GM18519 (cell line): ENCODE results near the gene TSGA10IP.

Experiments
- ATAC-seq: cut with Tn5 transposase; IDR thresholded peaks from one replicate; pipeline ENCODE4 v1.9.1; 2021; ENCODE audit warnings: mild to moderate bottlenecking, moderate library complexity; ENCODE audit not compliant: unreplicated experiment, low FRiP score

The TSGA10IP gene

GRCh38 chr11:65973439-65974110 lies 28.3 kb downstream of the TSGA10IP start:
- no peak for ATAC-seq

- no peak for ATAC-seq
Observed at GRCh38 chr11:65975771-65976170, 30.5 kb downstream of the TSGA10IP start.

- ATAC-seq: no peak
Observed at GRCh38 chr11:65976216-65977176, 31.2 kb downstream of the TSGA10IP start.

GRCh38 chr11:65977621-65978390 lies 32.5 kb downstream of the TSGA10IP start:
- ATAC-seq: no peak

- ATAC-seq: no peak
Observed at GRCh38 chr11:65978391-65979238, 33.3 kb downstream of the TSGA10IP start.

- ATAC-seq: no peak
Observed at GRCh38 chr11:65979261-65979759, 34.0 kb downstream of the TSGA10IP start.

- ATAC-seq: no peak
Observed at GRCh38 chr11:65981101-65981740, 35.9 kb downstream of the TSGA10IP start.

GRCh38 chr11:65981972-65982823 lies 36.9 kb downstream of the TSGA10IP start:
- no peak for ATAC-seq

GRCh38 chr11:65982824-65983588 lies 37.7 kb downstream of the TSGA10IP start:
- ATAC-seq: no peak

- ATAC-seq: no peak
Observed at GRCh38 chr11:65983589-65983987, 38.3 kb downstream of the TSGA10IP start.

GRCh38 chr11:65987336-65987735 lies 42.1 kb downstream of the TSGA10IP start:
- no peak for ATAC-seq

GRCh38 chr11:65988791-65989592 lies 43.7 kb downstream of the TSGA10IP start:
- ATAC-seq: no peak

GRCh38 chr11:65992056-65992455 lies 46.8 kb downstream of the TSGA10IP start:
- no peak for ATAC-seq

GRCh38 chr11:65997286-65997685 lies 52.0 kb downstream of the TSGA10IP start:
- ATAC-seq: no peak

GRCh38 chr11:66001942-66002647 lies 56.8 kb downstream of the TSGA10IP start, which contains the start of the genes BANF1 and EIF1AD:
Gene BANF1 (plus strand): TSS chr11:66002503. CDS start chr11:66003251, 748 bp downstream.
Gene EIF1AD (minus strand): TSS chr11:66002157. CDS start chr11:66000389, 1,768 bp downstream.
- ATAC-seq: peak; percentile 58

GRCh38 chr11:66002648-66003225 lies 57.5 kb downstream of the TSGA10IP start:
- peak; percentile 33 for ATAC-seq
